Keratinocyte (primary cell): Measurements from ENCODE around the gene IFNGR1.

Experiments
- CTCF ChIP-seq, 3 experiments: IDR thresholded peaks in 1 of 3; conservative IDR thresholded peaks in 1 of 3; optimal IDR thresholded peaks in 1 of 3; 2 replicates in 2 of 3; 3 replicates in 1 of 3; pipeline versions ENCODE3 to v1.5.1; 2011; ENCODE audit warnings: low read length in 3 of 3, mild to moderate bottlenecking in 3 of 3, moderate library complexity in 2 of 3, control low read depth in 1 of 3, inconsistent platforms in 1 of 3; ENCODE audit not compliant: insufficient read depth in 2 of 3; ENCODE audit errors: extremely low read depth in 1 of 3
- EZH2 ChIP-seq: IDR thresholded peaks from one replicate; pipeline ENCODE4 v1.6.1; 2012; ENCODE audit warnings: inconsistent platforms, mild to moderate bottlenecking, low read length, moderate library complexity

GRCh38 chr6:137268911-137269310, 49.7 kb upstream of the IFNGR1 start:
- no peak for TF ChIP-seq EZH2
- no peak for TF ChIP-seq CTCF (optimal IDR thresholded peaks at IDR 0.05 in 1 of 3, IDR thresholded peaks at IDR 0.05 in 1 of 3, conservative IDR thresholded peaks at IDR 0.05 in 1 of 3; ENCODE audit: extremely low read depth in 1 of 3, insufficient read depth in 2 of 3, low read length in 3 of 3)
